ENCODE results near the gene G6PC2.

- TF ChIP-seq CTCF (IDR thresholded peaks at IDR 0.05): no peak
- no peak for TF ChIP-seq POLR2A (IDR thresholded peaks at IDR 0.05)
Measured at GRCh38 chr2:168894720-168895119, 6.4 kb upstream of the G6PC2 start.
